GM12878 (cell line): ENCODE results near the gene LARGE1. TPM values are rescaled to one million over a fixed set of nuclear protein-coding genes. Genes with fewer than 3 reads are reported as not detected.

ENCODE experiments used
- ATAC-seq: fragments of 200-7000 bp; cut with Tn5 transposase; 3 replicates; pipeline ENCODE4 v1.9.1; 2020; ENCODE audit warnings: mild to moderate bottlenecking, moderate library complexity
- BruUV-seq: library from RNA; stranded (reverse); fragments of 400-500 nt; replicated peaks from 2 replicates; lab custom pipeline; 2021; lab: Mats Ljungman, UMichigan
- CTCF ChIA-PET: fragments of 300-600 bp; sonication (Branson Sonifier 250); formaldehyde crosslinking; extraction: SDS; loops from one replicate; lab custom pipeline; 2021; ENCODE audit warnings: inconsistent platforms; lab: Yijun Ruan, JAX
- POLR2A ChIA-PET: fragments of 350-600 bp; formaldehyde crosslinking; extraction: SDS; loops from one replicate; lab custom pipeline; 2021; ENCODE audit warnings: inconsistent platforms; lab: Charles Lee
- RAD21 ChIA-PET: fragments of 300-600 bp; sonication (Branson Sonifier 250); formaldehyde crosslinking; loops from one replicate; lab custom pipeline; 2023; ENCODE audit warnings: antibody characterized with exemption; ENCODE audit not compliant: unreplicated experiment; lab: Charles Lee
- SMC1A ChIA-PET: fragments of 300-600 bp; sonication (Branson Sonifier 250); formaldehyde crosslinking; loops from one replicate; lab custom pipeline; 2023; ENCODE audit not compliant: unreplicated experiment, uncharacterized antibody; lab: Charles Lee
- DNase-seq: peaks from one replicate; pipeline ENCODE4 v3.0.0-alpha.2; 2011; ENCODE audit warnings: low read depth, low spot score
- FAIRE-seq: peaks from 3 replicates; lab custom pipeline; 2011; peaks lifted over from hg19 to GRCh38; lab: Jason Lieb, UNC
- H2AFZ ChIP-seq: 2 replicates; pipeline ENCODE4 v1.6.0; 2011; ENCODE audit warnings: low read depth, low read length, control low read depth; ENCODE audit not compliant: control insufficient read depth
- H3K27ac ChIP-seq: 2 replicates; pipeline ENCODE4 v1.5.1; 2011; ENCODE audit warnings: control low read depth; ENCODE audit not compliant: control insufficient read depth, insufficient read depth
- H3K27me3 ChIP-seq, 2 experiments: replicated peaks in 1 of 2; 2 replicates each; pipeline versions ENCODE4 v1.6.0 to v1.6.1; 2011; ENCODE audit warnings: low read length in 1 of 2; ENCODE audit not compliant: control insufficient read depth in 2 of 2, insufficient read depth in 2 of 2
- H3K36me3 ChIP-seq, 2 experiments: 2 replicates each; pipeline ENCODE4 v1.5.1; 2011; ENCODE audit warnings: low read length in 1 of 2; ENCODE audit not compliant: control insufficient read depth in 2 of 2, insufficient read depth in 2 of 2
- H3K4me1 ChIP-seq: 2 replicates; pipeline ENCODE4 v1.6.1; 2011; ENCODE audit warnings: mild to moderate bottlenecking, low read length, moderate library complexity, mixed read lengths; ENCODE audit not compliant: control insufficient read depth, insufficient read depth
- H3K4me2 ChIP-seq: 2 replicates; pipeline ENCODE4 v1.6.0; 2011; ENCODE audit warnings: control low read depth; ENCODE audit not compliant: control insufficient read depth, insufficient read depth
- H3K4me3 ChIP-seq: fragments of 200-600 bp; sonication (generic); 2 replicates; pipeline ENCODE4 v1.5.1; 2016
- H3K79me2 ChIP-seq: 2 replicates; pipeline ENCODE4 v1.6.0; 2011; ENCODE audit warnings: low read length; ENCODE audit not compliant: control insufficient read depth, insufficient read depth
- H3K9ac ChIP-seq: 2 replicates; pipeline ENCODE4 v1.8.0; 2011; ENCODE audit warnings: low read length, control low read depth, mixed read lengths; ENCODE audit not compliant: control insufficient read depth, insufficient read depth
- H3K9me3 ChIP-seq: replicated peaks from 3 replicates; pipeline ENCODE4 v1.5.1; 2011; ENCODE audit warnings: mild to moderate bottlenecking, low read length; ENCODE audit not compliant: control insufficient read depth, insufficient read depth
- H4K20me1 ChIP-seq: 2 replicates; pipeline ENCODE4 v1.6.0; 2011; ENCODE audit not compliant: control insufficient read depth, insufficient read depth
- CBX3 ChIP-seq: fragments of 200-600 bp; sonication (generic); IDR thresholded peaks from 2 replicates; pipeline ENCODE4 v1.6.1; 2016; ENCODE audit warnings: low read depth, borderline replicate concordance
- MTA2 ChIP-seq: fragments of 450-650 bp; IDR thresholded peaks from 2 replicates; pipeline ENCODE4 v1.6.1; 2016; ENCODE audit warnings: low read depth, mild to moderate bottlenecking, moderate library complexity
- PAX8 ChIP-seq: fragments of 450-650 bp; IDR thresholded peaks from 2 replicates; pipeline ENCODE4 v1.6.1; 2017; ENCODE audit warnings: mild to moderate bottlenecking, moderate library complexity
- PBX3 ChIP-seq: IDR thresholded peaks from 2 replicates; pipeline ENCODE4 v1.6.1; 2011; ENCODE audit warnings: mild to moderate bottlenecking, low read depth, low read length, moderate library complexity; ENCODE audit not compliant: insufficient replicate concordance
- REST ChIP-seq: IDR thresholded peaks from 2 replicates; pipeline ENCODE4 v1.6.1; 2012; ENCODE audit warnings: mild to moderate bottlenecking, low read depth, low read length
- SMAD5 ChIP-seq: IDR thresholded peaks from 2 replicates; pipeline ENCODE4 v1.6.1; 2016; ENCODE audit warnings: antibody characterized with exemption, low read depth
- SPI1 ChIP-seq: IDR thresholded peaks from 2 replicates; pipeline ENCODE4 v1.6.1; 2011; ENCODE audit warnings: low read depth, mild to moderate bottlenecking, low read length, moderate library complexity, borderline replicate concordance; ENCODE audit not compliant: insufficient read depth
- ZNF24 ChIP-seq: fragments of 450-650 bp; IDR thresholded peaks from 2 replicates; pipeline ENCODE4 v1.6.1; 2017; ENCODE audit warnings: antibody characterized with exemption, mild to moderate bottlenecking
- WGBS: methylation state at CpG from one replicate; pipeline ENCODE4 v1.1.6; 2016; ENCODE audit warnings: low lambda C conversion rate; ENCODE audit not compliant: insufficient replicate concordance, insufficient coverage; ENCODE audit errors: missing lambda C conversion rate; 5-methylcytosine and 5-hydroxymethylcytosine counted together
- in situ Hi-C: fragments of 300-500 bp; cut with MboI; formaldehyde crosslinking; loops from 9 replicates; pipeline ENCODE4 v1.14.3; 2018; ENCODE audit warnings: mixed read lengths
- intact Hi-C: fragments of 100-400 bp; cut with micrococcal nuclease; formaldehyde crosslinking; loops from one replicate; pipeline ENCODE4 v1.14.2; 2022; ENCODE audit not compliant: unreplicated experiment
- polyA plus RNA-seq, 11 experiments: library from polyadenylated mRNA; depleted of rRNA in 4 of 11; unstranded in 6 of 11; stranded (reverse) in 5 of 11; fragments of >200 nt; fragmentation: Nextera tagmentation in 4 of 11; fragmentation: Illumina TruSeq in 1 of 11; extraction: Ambion mirVana in 4 of 11; extraction: Trizol in 1 of 11; gene quantifications; 1 replicate in 1 of 11; 2 replicates in 10 of 11; pipeline versions ENCODE4 v1.2.1 to v1.2.3, GENCODE V29; 2011 to 2016; ENCODE audit warnings: inconsistent platforms in 2 of 11, missing spikeins in 2 of 11, low read depth in 1 of 11
- total RNA-seq, 4 experiments: library from RNA; depleted of rRNA in 3 of 4; stranded (reverse); fragments of >200 nt in 3 of 4; fragmentation: Illumina TruSeq in 1 of 4; extraction: Trizol in 1 of 4; gene quantifications; 2 replicates each; pipeline versions ENCODE4 v1.2.1 to v1.2.3, GENCODE V29; 2013 to 2021
- TF ChIP-seq, protein P1 (sequence below): fragments of 150-350 bp; IDR thresholded peaks from 2 replicates; pipeline ENCODE4 v1.6.1; 2016; ENCODE audit warnings: low read depth, low read length
- TF ChIP-seq, protein P2 (sequence below): fragments of 450-650 bp; IDR thresholded peaks from 2 replicates; pipeline ENCODE4 v1.6.1; 2017; ENCODE audit warnings: borderline replicate concordance
- TF ChIP-seq, protein P3 (sequence below): fragments of 450-650 bp; formaldehyde crosslinking; IDR thresholded peaks from 2 replicates; pipeline ENCODE4 v1.5.0; 2022; ENCODE audit warnings: mild to moderate bottlenecking, missing genetic modification characterization

Gene LARGE1
- total and polyA plus RNA-seq, 10 of the 15 experiments (the other 5 are each of a cell fraction or from before 2014, with no cell fraction given): 3.2 to 41.4 (median 17.3) TPM

- in situ Hi-C loops: no loop called here
- no TSS peak for BruUV-seq
- FAIRE-seq: no peak
- DNase-seq: no peak
- Histone ChIP-seq H3K4me1 (no peaks in the 10 kb centered on the region), H3K79me2 (no peaks in the 10 kb centered on the region), H3K27me3 (no peaks in the 10 kb centered on the region), H4K20me1 (no peaks in the 10 kb centered on the region), H3K9ac (no peak overlapping the region), H3K36me3 (no peaks in the 10 kb centered on the region), H3K4me3 (no peak overlapping the region), H3K4me2 (no peak overlapping the region), H2AFZ (no peak overlapping the region), H3K27ac (no peak overlapping the region), H3K9me3 (no peaks in the 10 kb centered on the region)
- SMC1A ChIA-PET: interaction anchor here (0.8 kb wide), 1 partner anchor 16 kb away, joined by 3 read pairs; no protein-coding TSS in a partner anchor
- CTCF ChIA-PET: no interaction called here
- ATAC-seq: no peak
- WGBS: 96% methylated on average over 3 of the region's 3 CpGs
- intact Hi-C loops: no loop called here
- RAD21 ChIA-PET: no interaction called here
- POLR2A ChIA-PET: no interaction called here
- TF ChIP-seq REST (no peak), PAX8 (no peak), PBX3 (no peak), SPI1 (no peak), SMAD5 (no peak), CBX3 (no peak), MTA2 (no peak), ZNF24 (no peak)
- TF ChIP-seq, protein P1, sequence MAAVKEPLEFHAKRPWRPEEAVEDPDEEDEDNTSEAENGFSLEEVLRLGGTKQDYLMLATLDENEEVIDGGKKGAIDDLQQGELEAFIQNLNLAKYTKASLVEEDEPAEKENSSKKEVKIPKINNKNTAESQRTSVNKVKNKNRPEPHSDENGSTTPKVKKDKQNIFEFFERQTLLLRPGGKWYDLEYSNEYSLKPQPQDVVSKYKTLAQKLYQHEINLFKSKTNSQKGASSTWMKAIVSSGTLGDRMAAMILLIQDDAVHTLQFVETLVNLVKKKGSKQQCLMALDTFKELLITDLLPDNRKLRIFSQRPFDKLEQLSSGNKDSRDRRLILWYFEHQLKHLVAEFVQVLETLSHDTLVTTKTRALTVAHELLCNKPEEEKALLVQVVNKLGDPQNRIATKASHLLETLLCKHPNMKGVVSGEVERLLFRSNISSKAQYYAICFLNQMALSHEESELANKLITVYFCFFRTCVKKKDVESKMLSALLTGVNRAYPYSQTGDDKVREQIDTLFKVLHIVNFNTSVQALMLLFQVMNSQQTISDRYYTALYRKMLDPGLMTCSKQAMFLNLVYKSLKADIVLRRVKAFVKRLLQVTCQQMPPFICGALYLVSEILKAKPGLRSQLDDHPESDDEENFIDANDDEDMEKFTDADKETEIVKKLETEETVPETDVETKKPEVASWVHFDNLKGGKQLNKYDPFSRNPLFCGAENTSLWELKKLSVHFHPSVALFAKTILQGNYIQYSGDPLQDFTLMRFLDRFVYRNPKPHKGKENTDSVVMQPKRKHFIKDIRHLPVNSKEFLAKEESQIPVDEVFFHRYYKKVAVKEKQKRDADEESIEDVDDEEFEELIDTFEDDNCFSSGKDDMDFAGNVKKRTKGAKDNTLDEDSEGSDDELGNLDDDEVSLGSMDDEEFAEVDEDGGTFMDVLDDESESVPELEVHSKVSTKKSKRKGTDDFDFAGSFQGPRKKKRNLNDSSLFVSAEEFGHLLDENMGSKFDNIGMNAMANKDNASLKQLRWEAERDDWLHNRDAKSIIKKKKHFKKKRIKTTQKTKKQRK: no peak
- TF ChIP-seq, protein P2, sequence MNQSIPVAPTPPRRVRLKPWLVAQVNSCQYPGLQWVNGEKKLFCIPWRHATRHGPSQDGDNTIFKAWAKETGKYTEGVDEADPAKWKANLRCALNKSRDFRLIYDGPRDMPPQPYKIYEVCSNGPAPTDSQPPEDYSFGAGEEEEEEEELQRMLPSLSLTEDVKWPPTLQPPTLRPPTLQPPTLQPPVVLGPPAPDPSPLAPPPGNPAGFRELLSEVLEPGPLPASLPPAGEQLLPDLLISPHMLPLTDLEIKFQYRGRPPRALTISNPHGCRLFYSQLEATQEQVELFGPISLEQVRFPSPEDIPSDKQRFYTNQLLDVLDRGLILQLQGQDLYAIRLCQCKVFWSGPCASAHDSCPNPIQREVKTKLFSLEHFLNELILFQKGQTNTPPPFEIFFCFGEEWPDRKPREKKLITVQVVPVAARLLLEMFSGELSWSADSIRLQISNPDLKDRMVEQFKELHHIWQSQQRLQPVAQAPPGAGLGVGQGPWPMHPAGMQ: no peak
- TF ChIP-seq, protein P3, sequence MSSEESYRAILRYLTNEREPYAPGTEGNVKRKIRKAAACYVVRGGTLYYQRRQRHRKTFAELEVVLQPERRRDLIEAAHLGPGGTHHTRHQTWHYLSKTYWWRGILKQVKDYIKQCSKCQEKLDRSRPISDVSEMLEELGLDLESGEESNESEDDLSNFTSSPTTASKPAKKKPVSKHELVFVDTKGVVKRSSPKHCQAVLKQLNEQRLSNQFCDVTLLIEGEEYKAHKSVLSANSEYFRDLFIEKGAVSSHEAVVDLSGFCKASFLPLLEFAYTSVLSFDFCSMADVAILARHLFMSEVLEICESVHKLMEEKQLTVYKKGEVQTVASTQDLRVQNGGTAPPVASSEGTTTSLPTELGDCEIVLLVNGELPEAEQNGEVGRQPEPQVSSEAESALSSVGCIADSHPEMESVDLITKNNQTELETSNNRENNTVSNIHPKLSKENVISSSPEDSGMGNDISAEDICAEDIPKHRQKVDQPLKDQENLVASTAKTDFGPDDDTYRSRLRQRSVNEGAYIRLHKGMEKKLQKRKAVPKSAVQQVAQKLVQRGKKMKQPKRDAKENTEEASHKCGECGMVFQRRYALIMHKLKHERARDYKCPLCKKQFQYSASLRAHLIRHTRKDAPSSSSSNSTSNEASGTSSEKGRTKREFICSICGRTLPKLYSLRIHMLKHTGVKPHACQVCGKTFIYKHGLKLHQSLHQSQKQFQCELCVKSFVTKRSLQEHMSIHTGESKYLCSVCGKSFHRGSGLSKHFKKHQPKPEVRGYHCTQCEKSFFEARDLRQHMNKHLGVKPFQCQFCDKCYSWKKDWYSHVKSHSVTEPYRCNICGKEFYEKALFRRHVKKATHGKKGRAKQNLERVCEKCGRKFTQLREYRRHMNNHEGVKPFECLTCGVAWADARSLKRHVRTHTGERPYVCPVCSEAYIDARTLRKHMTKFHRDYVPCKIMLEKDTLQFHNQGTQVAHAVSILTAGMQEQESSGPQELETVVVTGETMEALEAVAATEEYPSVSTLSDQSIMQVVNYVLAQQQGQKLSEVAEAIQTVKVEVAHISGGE (CRISPR knock-in tag): no peak
These were observed 489.0 kb downstream of the LARGE1 start for GRCh38 chr22:33431300-33431699.
